ENCODE results near the gene TRAF3IP1.
"Not testable (repeated sequence)": the region's sequence is repeated elsewhere in the genome, so short reads cannot be mapped to it uniquely, and the experiment has no call there.

The TRAF3IP1 gene

DNA sequence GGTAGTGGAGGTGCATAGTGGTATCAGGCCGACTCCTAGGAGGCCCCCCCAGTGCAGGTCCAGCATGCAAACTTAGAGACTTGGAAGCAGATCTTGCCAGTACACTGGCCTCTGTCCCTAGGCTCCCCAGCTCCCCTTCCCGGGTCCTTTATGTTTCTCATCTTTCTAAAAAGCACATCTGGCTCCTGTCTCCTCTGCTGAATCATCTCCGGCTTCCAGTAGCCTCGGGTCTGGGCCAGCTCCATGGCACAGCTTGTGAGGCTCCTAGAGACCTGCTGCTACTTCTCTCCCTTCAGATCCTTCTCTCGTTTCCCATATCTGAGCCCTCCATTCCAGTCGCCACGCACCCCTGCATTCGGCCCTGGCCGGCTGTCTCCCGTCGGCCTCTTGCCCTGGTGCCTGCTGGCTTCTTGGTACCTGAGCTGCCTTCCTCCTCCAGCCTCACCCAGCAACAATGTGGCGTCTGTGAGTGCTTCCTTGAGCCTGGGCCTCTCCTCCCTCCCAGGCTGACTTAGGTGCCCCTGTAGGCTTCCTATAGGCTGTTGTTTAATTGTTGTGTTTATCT lies 6.6 kb downstream of the TRAF3IP1 start:
- TF ChIP-seq, protein P1, sequence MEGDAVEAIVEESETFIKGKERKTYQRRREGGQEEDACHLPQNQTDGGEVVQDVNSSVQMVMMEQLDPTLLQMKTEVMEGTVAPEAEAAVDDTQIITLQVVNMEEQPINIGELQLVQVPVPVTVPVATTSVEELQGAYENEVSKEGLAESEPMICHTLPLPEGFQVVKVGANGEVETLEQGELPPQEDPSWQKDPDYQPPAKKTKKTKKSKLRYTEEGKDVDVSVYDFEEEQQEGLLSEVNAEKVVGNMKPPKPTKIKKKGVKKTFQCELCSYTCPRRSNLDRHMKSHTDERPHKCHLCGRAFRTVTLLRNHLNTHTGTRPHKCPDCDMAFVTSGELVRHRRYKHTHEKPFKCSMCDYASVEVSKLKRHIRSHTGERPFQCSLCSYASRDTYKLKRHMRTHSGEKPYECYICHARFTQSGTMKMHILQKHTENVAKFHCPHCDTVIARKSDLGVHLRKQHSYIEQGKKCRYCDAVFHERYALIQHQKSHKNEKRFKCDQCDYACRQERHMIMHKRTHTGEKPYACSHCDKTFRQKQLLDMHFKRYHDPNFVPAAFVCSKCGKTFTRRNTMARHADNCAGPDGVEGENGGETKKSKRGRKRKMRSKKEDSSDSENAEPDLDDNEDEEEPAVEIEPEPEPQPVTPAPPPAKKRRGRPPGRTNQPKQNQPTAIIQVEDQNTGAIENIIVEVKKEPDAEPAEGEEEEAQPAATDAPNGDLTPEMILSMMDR (IDR thresholded peaks at IDR 0.05; ENCODE audit: low read depth, low read length, missing control alignments) = no peak
- no peak overlapping the region for H3K4me3 ChIP-seq (ENCODE audit: low read depth, low read length)
- DNase-seq (ENCODE audit: low read depth) = no peak

DNA sequence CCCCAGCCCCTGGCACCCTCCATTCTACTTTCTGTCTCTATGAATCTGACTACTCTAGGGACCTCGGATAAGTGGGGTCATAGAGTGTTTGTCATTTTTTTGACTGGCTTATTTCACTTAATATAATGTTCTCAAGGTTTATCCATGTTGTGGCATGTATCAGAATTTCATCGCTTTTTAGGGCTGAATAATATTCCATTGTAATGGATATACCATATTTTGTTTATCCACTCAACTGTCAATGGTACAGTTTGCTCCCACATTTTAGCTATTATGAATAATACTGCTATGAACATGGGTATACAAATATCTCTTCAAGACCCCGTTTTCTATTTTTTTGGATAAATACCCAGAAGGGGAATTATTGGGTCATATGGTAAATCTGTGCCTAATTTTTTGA lies 7.4 kb downstream of the TRAF3IP1 start:
- TF ChIP-seq, protein P1 (IDR thresholded peaks at IDR 0.05; ENCODE audit: low read depth, low read length, missing control alignments) = no peak
- DNase-seq (ENCODE audit: low read depth) = no peak
- H3K4me3 ChIP-seq (ENCODE audit: low read depth, low read length) = no peak overlapping the region

- no peak overlapping the region for H3K4me3 ChIP-seq (ENCODE audit: low read depth, low read length)
- TF ChIP-seq, protein P1 (IDR thresholded peaks at IDR 0.05; ENCODE audit: low read depth, low read length, missing control alignments) = no peak
- no peak for DNase-seq (ENCODE audit: low read depth)
Measured at GRCh38 chr2:238330391-238330790, 10.1 kb downstream of the TRAF3IP1 start.

- TF ChIP-seq, protein P1 (IDR thresholded peaks at IDR 0.05; ENCODE audit: low read depth, low read length, missing control alignments) = no peak
- no peak overlapping the region for H3K4me3 ChIP-seq (ENCODE audit: low read depth, low read length)
- no peak for DNase-seq (ENCODE audit: low read depth)
Measured at GRCh38 chr2:238331916-238332315, 11.6 kb downstream of the TRAF3IP1 start.

DNA sequence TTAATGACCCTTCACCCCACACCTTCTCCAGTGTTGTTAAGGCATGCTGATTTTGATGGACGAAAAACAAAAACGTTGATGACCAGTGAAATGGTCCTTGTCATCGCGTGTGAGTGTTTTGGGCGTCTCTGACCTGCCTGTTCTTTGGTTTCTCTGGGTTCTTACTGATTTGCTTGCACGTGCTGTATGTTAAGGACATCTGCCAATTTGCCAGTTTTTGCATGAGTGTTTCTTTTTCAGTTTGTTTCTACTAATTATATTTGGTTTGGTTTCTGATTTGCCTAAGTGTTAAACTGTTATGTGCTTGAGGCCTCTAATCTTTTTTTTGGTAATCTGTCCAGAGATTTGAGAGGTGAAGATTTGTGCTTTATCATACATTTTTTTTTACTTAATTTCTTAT lies 14.6 kb downstream of the TRAF3IP1 start:
- no peak overlapping the region for H3K4me3 ChIP-seq (ENCODE audit: low read depth, low read length)
- TF ChIP-seq, protein P1 (IDR thresholded peaks at IDR 0.05; ENCODE audit: low read depth, low read length, missing control alignments) = no peak
- no peak for DNase-seq (ENCODE audit: low read depth)

DNA sequence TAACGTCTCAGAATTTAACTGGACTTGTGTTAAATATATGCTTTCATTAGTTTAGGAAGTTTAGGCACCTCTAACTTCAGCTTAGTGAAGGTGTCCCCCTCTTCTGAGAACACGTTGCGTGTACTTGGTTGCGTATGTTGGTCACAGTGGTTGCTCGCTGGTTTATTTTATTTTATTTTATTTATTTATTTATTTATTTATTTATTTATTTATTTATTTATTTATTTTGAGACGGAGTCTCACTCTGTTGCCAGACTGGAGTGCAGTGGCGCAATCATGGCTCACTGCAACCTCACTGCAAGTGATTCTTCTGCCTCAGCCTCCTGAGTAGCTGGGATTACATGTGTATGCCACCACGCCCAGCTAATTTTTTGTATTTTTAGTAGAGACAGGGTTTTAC lies 15.3 kb downstream of the TRAF3IP1 start:
- H3K4me3 ChIP-seq (ENCODE audit: low read depth, low read length); DNase-seq (ENCODE audit: low read depth): not testable (repeated sequence)

DNA sequence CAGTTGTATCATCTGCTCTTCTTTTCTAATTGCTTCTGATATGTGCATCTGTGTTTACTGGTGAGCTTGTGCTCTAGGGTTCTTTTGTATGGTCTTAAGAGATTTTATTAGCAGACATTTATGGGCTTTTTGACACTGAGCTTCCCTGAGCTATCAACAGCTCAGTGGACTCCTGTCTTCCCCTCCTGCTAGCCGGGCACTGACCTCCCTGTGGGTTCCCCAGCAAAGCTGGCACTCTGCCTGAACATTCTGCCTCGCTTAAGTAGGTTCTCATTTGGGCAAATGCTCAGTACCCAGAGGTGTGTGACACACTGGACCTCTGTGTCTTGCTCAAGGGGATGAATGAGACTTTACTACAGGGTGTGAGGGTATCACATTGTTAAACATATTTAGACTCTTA lies 15.8 kb downstream of the TRAF3IP1 start:
- DNase-seq (ENCODE audit: low read depth) = no peak
- TF ChIP-seq, protein P1 (IDR thresholded peaks at IDR 0.05; ENCODE audit: low read depth, low read length, missing control alignments) = no peak
- H3K4me3 ChIP-seq (ENCODE audit: low read depth, low read length) = no peak overlapping the region
